GM13976 (cell line): ENCODE data around the gene CEP43.

Experiments
- DNase-seq: peaks from one replicate; pipeline ENCODE4 v3.0.0; 2012; ENCODE audit warnings: low spot score
- CTCF ChIP-seq: IDR thresholded peaks from 2 replicates; pipeline ENCODE4 v1.5.1; 2012; ENCODE audit warnings: borderline replicate concordance, mild to moderate bottlenecking; ENCODE audit not compliant: insufficient read depth; ENCODE audit errors: extremely low read depth, missing control alignments, control extremely low read depth
- in situ Hi-C: fragments of 300-500 bp; cut with MboI; formaldehyde crosslinking; loops from one replicate; pipeline ENCODE4 v1.12.0; 2022; ENCODE audit warnings: low sequenced_read_pairs, mixed read lengths, inconsistent platforms; ENCODE audit not compliant: unreplicated experiment

Gene CEP43

GRCh38 chr6:166997348-166997747 is 1.8 kb upstream of the CEP43 start:
- in situ Hi-C loops = no loop called here
- no peak for TF ChIP-seq CTCF

GRCh38 chr6:166997768-166998255 is 1.4 kb upstream of the CEP43 start:
- TF ChIP-seq CTCF = peak; percentile 42
- DNase-seq = peak; percentile 48
- in situ Hi-C loops = no loop called here

More at GRCh38 chr6:166997348-166997747, 1.8 kb upstream of the CEP43 start:
- DNase-seq = no peak

GRCh38 chr6:166998256-166999144 is 697 bp upstream of the CEP43 start:
- DNase-seq = peak; percentile 44
- in situ Hi-C loops = no loop called here
- TF ChIP-seq CTCF = no peak

GRCh38 chr6:166999884-167000253 is 672 bp downstream of the CEP43 start:
- no peak for TF ChIP-seq CTCF
- in situ Hi-C loops = loop anchor here (10.0 kb wide), 1 partner anchor 135 kb away; no protein-coding TSS in a partner anchor
- DNase-seq = no peak

GRCh38 chr6:167000759-167001158 is 1.6 kb downstream of the CEP43 start:
- TF ChIP-seq CTCF = no peak
- in situ Hi-C loops = loop anchor here (10.0 kb wide), 1 partner anchor 134 kb away; no protein-coding TSS in a partner anchor
- DNase-seq = no peak

- TF ChIP-seq CTCF = no peak
- no peak for DNase-seq
- in situ Hi-C loops = loop anchor here (10.0 kb wide), 1 partner anchor 129 kb away; no protein-coding TSS in a partner anchor
Measured at GRCh38 chr6:167005350-167006159, 6.4 kb downstream of the CEP43 start.
